HG03103 (cell line): ENCODE results near the gene BCL7A.
"Not testable (repeated sequence)": the region's sequence is repeated elsewhere in the genome, so short reads cannot be mapped to it uniquely, and the experiment has no call there.

Source experiments
- ATAC-seq: cut with Tn5 transposase; IDR thresholded peaks from one replicate; pipeline ENCODE4 v1.9.1; 2021; ENCODE audit warnings: low read depth; ENCODE audit not compliant: unreplicated experiment

BCL7A gene

GRCh38 chr12:122090759-122091515, 69.3 kb downstream of the BCL7A start:
- ATAC-seq = no peak

GRCh38 chr12:122093098-122093883, 71.6 kb downstream of the BCL7A start:
- no peak for ATAC-seq

GRCh38 chr12:122094137-122094734, 72.6 kb downstream of the BCL7A start:
- no peak for ATAC-seq

- ATAC-seq = no peak
These were observed 73.3 kb downstream of the BCL7A start for GRCh38 chr12:122094735-122095631.

- ATAC-seq = no peak
These were observed 74.3 kb downstream of the BCL7A start for GRCh38 chr12:122096014-122096413.

- ATAC-seq = no peak
These were observed 75.0 kb downstream of the BCL7A start for GRCh38 chr12:122096591-122097149.

- ATAC-seq = no peak
These were observed 75.9 kb downstream of the BCL7A start for GRCh38 chr12:122097584-122097926.

- no peak for ATAC-seq
These were observed 76.5 kb downstream of the BCL7A start for GRCh38 chr12:122097927-122098756.

GRCh38 chr12:122099280-122099749, 77.6 kb downstream of the BCL7A start:
- no peak for ATAC-seq

GRCh38 chr12:122099856-122100255, 78.2 kb downstream of the BCL7A start:
- ATAC-seq = no peak

- no peak for ATAC-seq
These were observed 78.9 kb downstream of the BCL7A start for GRCh38 chr12:122100568-122100967.

- no peak for ATAC-seq
These were observed 80.6 kb downstream of the BCL7A start for GRCh38 chr12:122102331-122102730.

- ATAC-seq = no peak
These were observed 83.2 kb downstream of the BCL7A start for GRCh38 chr12:122104844-122105243.

- not testable (repeated sequence) for ATAC-seq
These were observed 83.8 kb downstream of the BCL7A start for GRCh38 chr12:122105496-122105895.

GRCh38 chr12:122106843-122107242, 85.2 kb downstream of the BCL7A start:
- no peak for ATAC-seq

- ATAC-seq = no peak
These were observed 85.6 kb downstream of the BCL7A start for GRCh38 chr12:122107261-122107660.

GRCh38 chr12:122111089-122111641, 89.5 kb downstream of the BCL7A start:
- ATAC-seq = no peak
